K562 (cell line): ENCODE results near the gene TNNT3.

Experiments used
- BACH1 ChIP-seq: fragments of 200-800 bp; sonication (Bioruptor generic); IDR thresholded peaks from 2 replicates; pipeline ENCODE4 v1.6.1; 2016; ENCODE audit warnings: missing genetic modification characterization, missing compliant biosample characterization
- HDAC1 ChIP-seq, 2 experiments: fragments of 450-650 bp; IDR thresholded peaks; 2 replicates each; pipeline ENCODE4 v1.6.1; 2016 to 2017; ENCODE audit warnings: inconsistent platforms in 1 of 2, mild to moderate bottlenecking in 1 of 2, moderate library complexity in 1 of 2
- IRF2 ChIP-seq: sonication (generic); formaldehyde crosslinking; IDR thresholded peaks from 2 replicates; pipeline ENCODE4 v1.8.1; 2022; ENCODE audit warnings: mild to moderate bottlenecking, missing genetic modification reagents
- SMARCB1 ChIP-seq: IDR thresholded peaks from 2 replicates; pipeline ENCODE4 v1.6.1; 2011; ENCODE audit warnings: improper control_type of control experiment, low read depth; ENCODE audit not compliant: insufficient read length
- YBX1 ChIP-seq: fragments of 450-650 bp; IDR thresholded peaks from 2 replicates; pipeline ENCODE4 v1.7.1; 2016; ENCODE audit warnings: mild to moderate bottlenecking
- TF ChIP-seq, protein P1 (sequence below), 2 experiments: fragments of 450-650 bp in 1 of 2; IDR thresholded peaks; 2 replicates each; pipeline ENCODE4 v1.6.1; 2011 to 2017; ENCODE audit warnings: low read depth in 2 of 2, antibody characterized with exemption in 1 of 2, borderline replicate concordance in 1 of 2, low read length in 1 of 2, mild to moderate bottlenecking in 1 of 2, mixed read lengths in 1 of 2; ENCODE audit not compliant: control insufficient read depth in 1 of 2

- no peak for TF ChIP-seq SMARCB1
- TF ChIP-seq HDAC1 (IDR thresholded peaks at IDR 0.05) = no peak
- no peak for TF ChIP-seq IRF2
- no peak for TF ChIP-seq YBX1
- TF ChIP-seq, protein P1, sequence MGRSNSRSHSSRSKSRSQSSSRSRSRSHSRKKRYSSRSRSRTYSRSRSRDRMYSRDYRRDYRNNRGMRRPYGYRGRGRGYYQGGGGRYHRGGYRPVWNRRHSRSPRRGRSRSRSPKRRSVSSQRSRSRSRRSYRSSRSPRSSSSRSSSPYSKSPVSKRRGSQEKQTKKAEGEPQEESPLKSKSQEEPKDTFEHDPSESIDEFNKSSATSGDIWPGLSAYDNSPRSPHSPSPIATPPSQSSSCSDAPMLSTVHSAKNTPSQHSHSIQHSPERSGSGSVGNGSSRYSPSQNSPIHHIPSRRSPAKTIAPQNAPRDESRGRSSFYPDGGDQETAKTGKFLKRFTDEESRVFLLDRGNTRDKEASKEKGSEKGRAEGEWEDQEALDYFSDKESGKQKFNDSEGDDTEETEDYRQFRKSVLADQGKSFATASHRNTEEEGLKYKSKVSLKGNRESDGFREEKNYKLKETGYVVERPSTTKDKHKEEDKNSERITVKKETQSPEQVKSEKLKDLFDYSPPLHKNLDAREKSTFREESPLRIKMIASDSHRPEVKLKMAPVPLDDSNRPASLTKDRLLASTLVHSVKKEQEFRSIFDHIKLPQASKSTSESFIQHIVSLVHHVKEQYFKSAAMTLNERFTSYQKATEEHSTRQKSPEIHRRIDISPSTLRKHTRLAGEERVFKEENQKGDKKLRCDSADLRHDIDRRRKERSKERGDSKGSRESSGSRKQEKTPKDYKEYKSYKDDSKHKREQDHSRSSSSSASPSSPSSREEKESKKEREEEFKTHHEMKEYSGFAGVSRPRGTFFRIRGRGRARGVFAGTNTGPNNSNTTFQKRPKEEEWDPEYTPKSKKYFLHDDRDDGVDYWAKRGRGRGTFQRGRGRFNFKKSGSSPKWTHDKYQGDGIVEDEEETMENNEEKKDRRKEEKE (IDR thresholded peaks at IDR 0.05; ENCODE audit: borderline replicate concordance in 1 of 2, control insufficient read depth in 1 of 2, low read depth in 2 of 2, low read length in 1 of 2) = no peak
- TF ChIP-seq BACH1 (tag) = no peak
Measured at GRCh38 chr11:1916132-1916985, 3.1 kb upstream of the TNNT3 start.
